GM12891 (cell line): Measurements from ENCODE around the gene PACRGL. TPM values are rescaled to one million over a fixed set of nuclear protein-coding genes. Genes with fewer than 3 reads are reported as not detected.

ENCODE experiments used
- DNase-seq: peaks from one replicate; pipeline ENCODE4 v3.0.0; 2011; ENCODE audit warnings: low spot score; ENCODE audit not compliant: insufficient read length
- FAIRE-seq: peaks from 2 replicates; lab custom pipeline; 2011; peaks lifted over from hg19 to GRCh38; lab: Jason Lieb, UNC
- PAX5 ChIP-seq: IDR thresholded peaks from 2 replicates; pipeline ENCODE4 v1.6.1; 2011; ENCODE audit warnings: low read length, moderate library complexity, mild to moderate bottlenecking; ENCODE audit not compliant: insufficient read depth, severe bottlenecking
- POLR2A ChIP-seq: IDR thresholded peaks from 2 replicates; pipeline ENCODE4 v1.6.1; 2011; ENCODE audit warnings: low read depth, low read length, control low read depth
- POLR2AphosphoS5 ChIP-seq: IDR thresholded peaks from 2 replicates; pipeline ENCODE4 v1.6.1; 2011; ENCODE audit warnings: low read depth, low read length, control low read depth
- POU2F2 ChIP-seq: IDR thresholded peaks from 2 replicates; pipeline ENCODE4 v1.6.1; 2011; ENCODE audit warnings: low read depth, mild to moderate bottlenecking, control low read depth, low read length, moderate library complexity
- SPI1 ChIP-seq: IDR thresholded peaks from 2 replicates; pipeline ENCODE4 v1.6.1; 2011; ENCODE audit warnings: low read depth, low read length, control low read depth
- TAF1 ChIP-seq: IDR thresholded peaks from 2 replicates; pipeline ENCODE4 v1.6.1; 2011; ENCODE audit warnings: low read depth, low read length, control low read depth
- polyA plus RNA-seq: library from polyadenylated mRNA; unstranded; fragments of >200 nt; gene quantifications from one replicate; pipeline ENCODE4 v1.2.1, GENCODE V29; 2012; ENCODE audit warnings: low read depth, missing spikeins, inconsistent platforms; ENCODE audit not compliant: missing spikeins

The PACRGL gene
- polyA plus RNA-seq = 4.6 TPM

- DNase-seq (peak; percentile 64), FAIRE-seq (peak; percentile 93)
- 0 out of 2 replicates have a peak, but pooled peaks have one; percentile 13 for TF ChIP-seq POU2F2
- TF ChIP-seq TAF1 = peak; percentile 60; the same call in 1 of the 2 replicates
- peak; percentile 54; the same call in 1 of the 2 replicates for TF ChIP-seq POLR2A
- TF ChIP-seq POLR2AphosphoS5 = 0 out of 2 replicates have a peak, but pooled peaks have one; percentile 31
- peak; percentile 28; the same call in 1 of the 2 replicates for TF ChIP-seq SPI1
- no peak for TF ChIP-seq PAX5
Observed at GRCh38 chr4:20700007-20700761, at the start of gene PACRGL. Gene PACRGL (plus strand): TSS chr4:20700458. CDS start chr4:20704482, 4,024 bp downstream.

- TF ChIP-seq TAF1 (no peak), POLR2AphosphoS5 (no peak), POLR2A (no peak)
- FAIRE-seq = no peak
- DNase-seq = no peak
Observed at GRCh38 chr4:20652226-20652885, 47.9 kb upstream of the PACRGL start.

DNA sequence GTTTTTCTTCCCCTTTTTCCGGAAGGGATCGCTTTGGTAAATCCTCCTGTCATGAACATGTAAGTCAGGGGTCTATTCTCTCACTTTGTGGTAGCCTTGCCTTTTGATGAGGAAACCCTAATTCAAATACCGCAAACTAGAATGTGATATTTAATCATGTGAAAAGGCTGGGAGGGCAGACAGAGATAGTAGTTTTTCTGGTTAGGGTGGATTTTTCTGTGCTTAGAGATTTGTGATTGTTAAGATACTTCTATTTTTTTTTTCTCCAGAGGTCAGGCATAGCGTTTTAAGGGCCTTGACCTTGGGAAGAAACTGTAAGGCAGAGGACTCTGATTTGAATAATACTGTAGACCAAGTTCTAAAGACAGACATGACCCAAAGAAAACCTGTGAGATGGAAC lies 41.8 kb upstream of the PACRGL start:
- no peak for FAIRE-seq
- no peak for DNase-seq
- TF ChIP-seq POLR2A (no peak), SPI1 (no peak), POLR2AphosphoS5 (no peak), PAX5 (no peak), TAF1 (no peak), POU2F2 (no peak)

GRCh38 chr4:20662851-20663250 lies 37.4 kb upstream of the PACRGL start:
- DNase-seq (no peak), FAIRE-seq (no peak)
- TF ChIP-seq SPI1 = no peak
- TF ChIP-seq POLR2AphosphoS5 = no peak
- TF ChIP-seq POU2F2 = no peak
- no peak for TF ChIP-seq TAF1
- TF ChIP-seq POLR2A = no peak
- TF ChIP-seq PAX5 = no peak

DNA sequence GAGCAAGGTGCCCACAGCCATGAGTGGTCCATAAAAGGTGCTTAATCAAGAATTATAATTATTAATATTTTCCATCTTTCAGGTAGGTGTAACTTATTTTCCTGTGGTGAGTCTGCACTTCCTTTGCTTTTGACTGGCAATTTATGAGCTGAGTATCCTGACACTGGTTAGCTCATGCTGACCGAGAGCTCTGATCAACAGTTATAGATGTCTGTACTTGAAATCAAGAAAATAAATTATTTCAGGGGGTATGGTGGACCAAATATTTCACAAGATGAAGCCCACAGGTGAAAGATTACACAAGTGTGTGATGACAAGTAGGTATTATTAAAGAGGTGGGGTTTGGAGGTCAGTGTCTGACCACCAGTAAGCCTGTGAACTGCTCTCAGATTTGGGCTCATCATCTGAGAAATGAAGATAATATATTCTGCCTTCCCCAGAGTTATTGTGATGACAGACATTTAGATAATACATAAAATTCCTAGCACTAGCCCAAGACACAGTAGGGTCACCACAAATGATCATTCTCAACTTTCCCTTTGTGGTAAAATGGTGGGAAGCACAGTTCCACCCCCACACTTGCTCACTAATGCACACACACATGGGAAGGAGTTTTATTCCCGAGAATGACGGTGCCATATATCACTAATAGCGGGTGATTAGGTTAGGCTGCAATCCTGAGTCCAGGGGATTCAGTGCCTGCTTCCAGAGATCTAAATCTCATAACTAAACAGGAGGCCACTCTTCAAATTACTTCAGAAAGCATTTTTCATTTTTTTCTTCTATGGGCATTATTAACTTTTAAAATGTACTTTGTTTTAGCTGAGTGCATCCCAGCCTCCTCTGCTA lies 34.0 kb upstream of the PACRGL start:
- DNase-seq = no peak
- TF ChIP-seq POU2F2 (no peak), PAX5 (no peak), TAF1 (no peak), SPI1 (no peak), POLR2A (no peak), POLR2AphosphoS5 (no peak)
- no peak for FAIRE-seq

- no peak for FAIRE-seq
Observed at GRCh38 chr4:20672262-20672661, 28.0 kb upstream of the PACRGL start.

DNA sequence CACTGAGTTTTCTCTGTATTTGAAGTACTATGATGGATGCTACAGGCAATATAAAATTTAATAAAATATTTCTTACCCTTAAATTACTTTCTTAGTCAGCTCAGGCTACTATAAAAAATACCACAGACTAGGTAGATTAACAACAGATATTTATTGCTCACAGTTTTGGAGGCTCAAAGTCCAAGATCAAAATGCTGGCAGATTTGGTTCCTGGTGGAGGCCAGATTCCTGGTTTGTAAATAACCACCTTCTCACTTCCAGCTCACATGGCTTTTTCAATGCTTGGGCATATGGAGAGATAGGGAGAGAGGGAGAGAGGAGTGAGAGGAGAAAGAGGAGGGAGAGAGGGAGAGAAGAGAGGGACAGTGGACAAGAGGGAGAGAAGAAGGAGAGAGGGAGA lies 24.5 kb upstream of the PACRGL start:
- FAIRE-seq = no peak
- TF ChIP-seq POLR2AphosphoS5 (no peak), POLR2A (no peak), POU2F2 (no peak), TAF1 (no peak), SPI1 (no peak), PAX5 (no peak)
- DNase-seq = no peak

More at GRCh38 chr4:20672262-20672661, 28.0 kb upstream of the PACRGL start:
- no peak for DNase-seq
- TF ChIP-seq POU2F2 = no peak
- no peak for TF ChIP-seq PAX5

- FAIRE-seq (no peak), DNase-seq (no peak)
- TF ChIP-seq POU2F2 (no peak), PAX5 (no peak), SPI1 (no peak), POLR2AphosphoS5 (no peak), POLR2A (no peak), TAF1 (no peak)
Observed at GRCh38 chr4:20676501-20677197, 23.6 kb upstream of the PACRGL start.

GRCh38 chr4:20678400-20678799 lies 21.9 kb upstream of the PACRGL start:
- no peak for FAIRE-seq
- TF ChIP-seq POLR2AphosphoS5 (no peak), POLR2A (no peak), TAF1 (no peak), SPI1 (no peak), PAX5 (no peak), POU2F2 (no peak)

More at GRCh38 chr4:20678400-20678799, 21.9 kb upstream of the PACRGL start:
- DNase-seq = no peak
